Measurements from ENCODE around the gene HHATL.

HHATL gene

GRCh38 chr3:42662037-42662812 is 40.4 kb downstream of the HHATL start:
- DNase-seq, result no peak

- no peak for DNase-seq
Observed at GRCh38 chr3:42661593-42662022, 41.0 kb downstream of the HHATL start.

DNA sequence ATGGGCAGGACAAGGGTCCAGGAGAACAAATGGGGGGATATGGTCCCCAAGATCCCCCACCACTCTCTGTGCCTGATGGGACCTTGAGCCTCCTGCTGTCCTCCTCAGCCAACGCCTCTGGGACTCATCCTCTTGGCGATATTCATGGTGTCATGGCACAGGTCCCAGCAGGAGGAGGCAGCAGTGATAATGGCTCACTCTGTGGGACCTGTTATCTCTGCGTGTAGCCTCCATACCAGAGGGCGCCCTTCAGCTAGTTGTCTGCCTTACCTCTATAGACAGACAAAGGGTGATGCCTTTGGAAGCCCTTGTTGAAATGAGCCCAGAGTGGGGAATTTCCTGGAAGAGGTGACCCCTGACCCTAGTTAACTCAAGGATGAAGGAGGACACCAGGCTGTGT is 41.7 kb downstream of the HHATL start:
- DNase-seq, result no peak

GRCh38 chr3:42660131-42660715 is 42.4 kb downstream of the HHATL start:
- DNase-seq, result no peak

- DNase-seq, result no peak
Observed at GRCh38 chr3:42659451-42660130, 43.0 kb downstream of the HHATL start.

DNA sequence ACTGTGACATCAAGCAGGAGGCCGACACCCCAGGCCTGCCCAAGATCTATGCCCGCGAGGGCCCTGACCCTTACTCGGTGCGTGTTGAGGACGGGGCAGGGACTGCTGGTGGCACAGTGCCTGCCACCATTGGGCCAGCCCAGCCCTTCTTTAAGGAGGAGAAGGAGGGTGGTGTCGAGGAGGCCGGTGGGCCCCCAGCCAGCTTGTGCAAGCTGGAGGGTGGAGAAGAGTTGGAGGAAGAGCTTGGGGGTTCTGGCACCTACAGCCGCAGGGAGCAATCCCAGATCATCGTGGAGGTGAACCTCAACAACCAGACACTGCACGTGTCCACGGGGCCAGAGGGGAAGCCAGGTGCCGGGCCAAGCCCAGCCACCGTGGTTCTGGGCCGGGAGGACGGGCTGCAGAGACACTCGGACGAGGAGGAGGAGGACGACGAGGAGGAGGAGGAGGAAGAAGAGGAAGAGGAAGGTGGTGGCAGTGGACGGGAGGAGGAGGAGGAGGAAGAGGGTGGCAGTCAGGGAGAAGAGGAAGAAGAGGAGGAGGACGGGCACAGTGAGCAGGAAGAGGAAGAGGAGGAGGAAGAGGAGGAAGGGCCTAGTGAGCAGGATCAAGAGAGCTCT is 43.7 kb downstream of the HHATL start:
- DNase-seq, result no peak

- DNase-seq, result no peak
Observed at GRCh38 chr3:42658091-42658770, 44.4 kb downstream of the HHATL start.

- no peak for DNase-seq
Observed at GRCh38 chr3:42657675-42658074, 44.9 kb downstream of the HHATL start.

DNA sequence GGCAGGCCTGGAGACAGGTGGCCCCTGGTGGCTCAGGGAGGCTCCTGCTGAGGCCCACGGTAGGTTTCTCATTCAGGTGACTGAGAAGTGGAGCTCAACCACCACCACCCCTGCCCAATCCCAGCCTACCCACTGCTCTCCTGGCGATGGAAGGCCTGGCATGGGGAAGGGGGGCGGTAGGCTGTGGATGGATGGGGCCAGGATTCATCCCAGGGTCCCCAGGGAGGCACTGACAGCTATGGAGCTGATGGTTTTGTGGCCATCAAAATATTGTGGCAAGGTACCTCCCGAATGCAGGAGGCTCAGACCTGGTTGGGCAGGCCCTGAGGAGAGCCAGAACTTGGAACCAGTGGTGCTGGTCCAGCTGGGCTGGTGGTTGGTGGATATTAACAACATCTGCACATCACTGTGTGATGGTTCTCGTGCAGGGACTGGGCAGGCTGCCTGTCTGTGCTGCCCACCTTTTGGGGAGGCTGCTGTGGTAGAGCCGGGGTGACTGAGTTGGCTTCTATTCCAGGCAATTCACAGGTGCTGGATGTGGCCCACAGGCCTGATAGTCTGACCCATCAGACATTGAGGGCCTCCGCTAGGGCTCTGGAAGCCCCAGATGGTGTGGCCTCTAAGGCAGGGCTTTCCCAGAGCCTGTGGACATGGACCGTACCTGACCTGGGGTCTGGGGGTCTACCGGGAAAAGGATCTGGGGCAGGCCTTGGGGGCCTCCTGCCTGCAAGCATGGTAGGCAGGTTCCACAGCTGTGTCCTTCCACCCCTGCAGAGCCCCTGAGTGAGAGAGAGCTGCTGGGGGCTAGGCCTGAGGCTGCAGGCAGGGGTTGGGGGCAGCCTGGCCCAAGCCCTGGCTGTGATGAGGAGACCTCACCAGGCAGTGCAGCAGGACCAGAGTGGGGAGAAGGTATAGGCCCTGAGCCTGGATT is 45.7 kb downstream of the HHATL start:
- DNase-seq, result no peak

- no peak for DNase-seq
Observed at GRCh38 chr3:42655980-42656679, 46.5 kb downstream of the HHATL start.

DNA sequence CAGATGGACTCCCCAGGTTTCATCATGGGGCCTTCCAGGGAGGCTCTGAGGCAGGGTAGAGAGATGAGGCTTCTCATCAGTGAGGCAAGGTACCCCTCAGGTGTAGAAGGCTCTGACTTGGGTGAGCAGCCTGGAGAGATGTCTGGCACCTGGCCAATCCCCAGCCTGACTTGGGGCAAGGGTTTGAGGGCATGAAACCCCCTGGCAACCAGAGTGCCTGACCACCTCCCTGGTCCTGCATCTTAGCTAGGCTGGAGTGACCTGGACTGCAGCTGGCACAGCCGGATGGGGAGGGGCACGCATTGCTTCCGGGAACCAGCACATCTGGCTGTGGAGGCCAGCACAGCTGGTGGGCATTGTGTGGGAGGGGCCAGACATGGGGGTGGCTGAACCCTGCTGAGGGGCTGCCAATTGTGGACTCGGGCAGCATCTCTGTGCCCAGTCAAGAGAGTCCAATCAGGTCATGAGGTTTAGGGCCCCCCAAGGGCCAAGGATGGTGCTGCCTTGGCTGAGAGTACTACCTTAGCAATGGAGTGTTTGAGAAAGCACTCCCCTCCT is 47.2 kb downstream of the HHATL start:
- DNase-seq, result no peak

- no peak for DNase-seq
Observed at GRCh38 chr3:42654331-42655201, 48.0 kb downstream of the HHATL start.

GRCh38 chr3:42653560-42654330 is 48.9 kb downstream of the HHATL start, which contains the start of gene ZBTB47:
Gene ZBTB47, plus strand, starts transcription at chr3:42653697. Its CDS starts 4,659 bp downstream, at chr3:42658356.
- no peak for DNase-seq

DNA sequence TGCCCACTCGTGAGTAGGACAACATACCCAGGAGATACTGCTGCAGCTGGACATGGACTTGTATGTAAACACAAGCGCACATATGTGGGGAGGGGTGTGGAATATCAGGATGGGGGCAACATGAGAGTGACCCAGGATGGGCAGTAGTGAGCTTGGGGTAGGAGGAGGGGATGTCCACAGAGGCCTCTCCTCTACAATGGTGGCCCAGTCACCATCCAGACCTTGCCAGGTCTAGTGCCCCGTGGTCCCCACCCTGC is 49.4 kb downstream of the HHATL start:
- DNase-seq, result no peak

GRCh38 chr3:42652611-42653302 is 49.8 kb downstream of the HHATL start:
- DNase-seq, result no peak

- DNase-seq, result no peak
Observed at GRCh38 chr3:42652251-42652610, 50.4 kb downstream of the HHATL start.

DNA sequence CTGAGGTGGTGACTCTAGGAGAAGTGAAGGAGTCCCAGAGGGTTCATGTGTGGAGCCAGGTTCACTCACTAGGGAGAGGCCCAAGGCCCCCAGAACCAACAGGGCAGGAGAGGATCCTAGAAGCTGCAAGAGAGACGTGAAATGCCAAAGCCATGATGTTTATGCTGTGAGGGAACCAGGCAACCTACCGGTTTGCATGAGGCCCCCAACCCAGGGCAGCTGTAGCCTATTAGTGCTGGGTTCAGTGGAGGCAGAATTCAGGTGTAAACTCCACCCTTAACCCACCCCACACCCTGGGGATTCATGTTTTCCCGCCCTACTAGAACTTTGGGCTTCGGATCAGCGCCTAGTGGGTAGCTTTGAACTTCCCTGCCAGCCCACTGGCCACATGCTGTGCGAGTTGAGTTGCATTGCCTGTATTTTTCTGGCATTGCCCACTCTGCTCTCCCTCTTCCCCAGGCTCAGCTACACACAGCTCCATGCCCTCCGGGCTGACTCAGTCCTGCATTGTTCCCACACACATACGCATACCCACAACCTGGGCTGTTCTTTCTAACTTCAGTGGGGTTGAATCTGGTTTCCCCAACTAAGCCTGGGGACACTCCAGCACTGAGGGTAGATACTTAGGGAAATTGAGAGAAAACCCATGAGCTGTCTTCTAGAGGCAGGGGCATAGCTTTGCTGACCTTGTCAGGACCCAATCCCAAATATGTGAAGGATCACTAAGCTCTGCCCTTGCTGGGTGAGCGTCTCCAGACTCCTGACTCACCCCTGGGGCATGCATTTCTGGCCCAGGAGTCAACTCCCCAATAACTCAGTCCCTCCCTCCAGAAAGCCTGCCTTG is 51.1 kb downstream of the HHATL start:
- no peak for DNase-seq

DNA sequence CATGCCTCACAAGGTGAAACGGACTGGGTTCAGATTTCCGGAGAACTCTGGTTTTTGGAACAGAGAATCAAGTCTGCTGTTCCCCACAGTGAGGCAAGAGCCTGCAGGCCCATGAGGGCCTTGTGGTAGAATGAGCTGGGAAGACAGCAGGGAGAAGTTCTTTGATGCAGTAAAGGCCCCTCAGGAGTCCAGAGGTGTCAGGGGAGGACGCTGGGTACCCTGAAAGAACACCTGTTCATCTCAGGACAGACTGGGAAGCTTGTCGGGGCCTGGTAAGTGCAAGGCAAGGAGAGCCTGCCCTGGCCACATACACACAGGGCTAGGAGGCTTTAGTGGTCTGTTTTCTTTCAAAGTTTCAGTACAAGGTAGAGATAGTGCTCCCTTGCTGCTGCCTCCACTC is 52.8 kb downstream of the HHATL start:
- no peak for DNase-seq
